ENCODE results near the gene GPR158.

The GPR158 gene

GRCh38 chr10:25604591-25604990, 429.8 kb downstream of the GPR158 start:
- DNase-seq, result no peak

- DNase-seq, result no peak
Observed at GRCh38 chr10:25614652-25615051, 439.9 kb downstream of the GPR158 start.

- no peak for DNase-seq
Observed at GRCh38 chr10:25615926-25616325, 441.1 kb downstream of the GPR158 start.

- DNase-seq, result no peak
Observed at GRCh38 chr10:25616903-25617592, 442.2 kb downstream of the GPR158 start.

GRCh38 chr10:25627606-25628005, 452.8 kb downstream of the GPR158 start:
- DNase-seq, result no peak

GRCh38 chr10:25629333-25629732, 454.5 kb downstream of the GPR158 start:
- no peak for DNase-seq

GRCh38 chr10:25631471-25631870, 456.7 kb downstream of the GPR158 start:
- no peak for DNase-seq

- DNase-seq, result no peak
Observed at GRCh38 chr10:25632802-25633201, 458.0 kb downstream of the GPR158 start.

GRCh38 chr10:25633542-25633941, 458.7 kb downstream of the GPR158 start:
- no peak for DNase-seq

- DNase-seq, result no peak
Observed at GRCh38 chr10:25639646-25640045, 464.8 kb downstream of the GPR158 start.

- no peak for DNase-seq
Observed at GRCh38 chr10:25641595-25641994, 466.8 kb downstream of the GPR158 start.

- no peak for DNase-seq
Observed at GRCh38 chr10:25642721-25643120, 467.9 kb downstream of the GPR158 start.

- no peak for DNase-seq
Observed at GRCh38 chr10:25646371-25646770, 471.6 kb downstream of the GPR158 start.

GRCh38 chr10:25651534-25651933, 476.7 kb downstream of the GPR158 start:
- no peak for DNase-seq

Data from activated T-cell treated with anti-CD3 and anti-CD28 coated beads, Interleukin-2, amount 50 U/mL, for 1 hour (primary cell).